ENCODE measurements around the gene EML4. TPM values are rescaled to one million over a fixed set of nuclear protein-coding genes. Genes with fewer than 3 reads are reported as not detected.

The EML4 gene
- total RNA-seq, 1 experiment from 2014 or later: 38.3 TPM

GRCh38 chr2:42336361-42336965 is 167.3 kb downstream of the EML4 start:
- no peaks in the 10 kb centered on the region for H3K9me2 ChIP-seq (replicated peaks; ENCODE audit: low read length)
- no peaks in the 10 kb centered on the region for H3K4me1 ChIP-seq (ENCODE audit: insufficient read depth, low read length)
- H3K4me3 ChIP-seq (ENCODE audit: low read length): no peak overlapping the region
- no peaks in the 10 kb centered on the region for H3K9me3 ChIP-seq (ENCODE audit: low read length)
- no peak for ATAC-seq
- intact Hi-C loops (cut with micrococcal nuclease): no loop called here
- H3K79me2 ChIP-seq (ENCODE audit: low read length): peaks cover 5% of the 10 kb centered on the region; the same call in 1 of the 2 replicates
- H3F3A ChIP-seq (ENCODE audit: low read length, unreplicated experiment): no peaks in the 10 kb centered on the region
- no peak overlapping the region for H3K27ac ChIP-seq (ENCODE audit: low read length)
- peaks cover 30% of the 10 kb centered on the region; the same call in 1 of the 2 replicates for H3K36me3 ChIP-seq (ENCODE audit: low read depth, low read length)
- no peak overlapping the region for H3K9ac ChIP-seq (ENCODE audit: low read length)
- no peak overlapping the region for H2AFZ ChIP-seq (ENCODE audit: low read length)
- ChIA-PET POLR2A (ENCODE audit: unreplicated experiment) (no interaction called here), CTCF (no interaction called here)
- no TSS peak for BruUV-seq (replicated peaks)
- no peaks in the 10 kb centered on the region for H4K20me1 ChIP-seq (ENCODE audit: low read length)
- TF ChIP-seq, protein P1, sequence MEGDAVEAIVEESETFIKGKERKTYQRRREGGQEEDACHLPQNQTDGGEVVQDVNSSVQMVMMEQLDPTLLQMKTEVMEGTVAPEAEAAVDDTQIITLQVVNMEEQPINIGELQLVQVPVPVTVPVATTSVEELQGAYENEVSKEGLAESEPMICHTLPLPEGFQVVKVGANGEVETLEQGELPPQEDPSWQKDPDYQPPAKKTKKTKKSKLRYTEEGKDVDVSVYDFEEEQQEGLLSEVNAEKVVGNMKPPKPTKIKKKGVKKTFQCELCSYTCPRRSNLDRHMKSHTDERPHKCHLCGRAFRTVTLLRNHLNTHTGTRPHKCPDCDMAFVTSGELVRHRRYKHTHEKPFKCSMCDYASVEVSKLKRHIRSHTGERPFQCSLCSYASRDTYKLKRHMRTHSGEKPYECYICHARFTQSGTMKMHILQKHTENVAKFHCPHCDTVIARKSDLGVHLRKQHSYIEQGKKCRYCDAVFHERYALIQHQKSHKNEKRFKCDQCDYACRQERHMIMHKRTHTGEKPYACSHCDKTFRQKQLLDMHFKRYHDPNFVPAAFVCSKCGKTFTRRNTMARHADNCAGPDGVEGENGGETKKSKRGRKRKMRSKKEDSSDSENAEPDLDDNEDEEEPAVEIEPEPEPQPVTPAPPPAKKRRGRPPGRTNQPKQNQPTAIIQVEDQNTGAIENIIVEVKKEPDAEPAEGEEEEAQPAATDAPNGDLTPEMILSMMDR (conservative IDR thresholded peaks at IDR 0.05; ENCODE audit: low read depth, low read length): no peak
- TF ChIP-seq EZH2 (IDR thresholded peaks at IDR 0.05; ENCODE audit: low read length, unreplicated experiment): no peak
- TF ChIP-seq EZH2phosphoT487 (IDR thresholded peaks at IDR 0.05; ENCODE audit: borderline replicate concordance, low read length): no peak
- H3K27me3 ChIP-seq (ENCODE audit: low read length): no peaks in the 10 kb centered on the region
- no peak overlapping the region for H3K4me2 ChIP-seq (ENCODE audit: low read length)
- no peak for DNase-seq

- H3K79me2 ChIP-seq (ENCODE audit: low read length): peaks cover 13% of the 10 kb centered on the region; the same call in 1 of the 2 replicates
- no peaks in the 10 kb centered on the region for H4K20me1 ChIP-seq (ENCODE audit: low read length)
- H3K27ac ChIP-seq (ENCODE audit: low read length): no peak overlapping the region
- no TSS peak for BruUV-seq (replicated peaks)
- H3K27me3 ChIP-seq (ENCODE audit: low read length): no peaks in the 10 kb centered on the region
- H3K4me3 ChIP-seq (ENCODE audit: low read length): no peak overlapping the region
- no peak overlapping the region for H3K9ac ChIP-seq (ENCODE audit: low read length)
- intact Hi-C loops (cut with micrococcal nuclease): no loop called here
- ChIA-PET CTCF (no interaction called here), POLR2A (ENCODE audit: unreplicated experiment) (no interaction called here)
- no peaks in the 10 kb centered on the region for H3K9me2 ChIP-seq (replicated peaks; ENCODE audit: low read length)
- peaks cover 4% of the 10 kb centered on the region; the same call in 1 of the 2 replicates for H3K4me1 ChIP-seq (ENCODE audit: insufficient read depth, low read length)
- no peak for DNase-seq
- H3K4me2 ChIP-seq (ENCODE audit: low read length): no peak overlapping the region
- no peak overlapping the region for H2AFZ ChIP-seq (ENCODE audit: low read length)
- ATAC-seq: no peak
- no peak for TF ChIP-seq EZH2phosphoT487 (IDR thresholded peaks at IDR 0.05; ENCODE audit: borderline replicate concordance, low read length)
- TF ChIP-seq, protein P1 (conservative IDR thresholded peaks at IDR 0.05; ENCODE audit: low read depth, low read length): 0 out of 2 replicates have a peak, but pooled peaks have one; percentile 23
- peaks cover 24% of the 10 kb centered on the region; the same call in 1 of the 2 replicates for H3K36me3 ChIP-seq (ENCODE audit: low read depth, low read length)
- no peaks in the 10 kb centered on the region for H3F3A ChIP-seq (ENCODE audit: low read length, unreplicated experiment)
- H3K9me3 ChIP-seq (ENCODE audit: low read length): no peaks in the 10 kb centered on the region
These were observed 168.2 kb downstream of the EML4 start for GRCh38 chr2:42337356-42337820.

DNA sequence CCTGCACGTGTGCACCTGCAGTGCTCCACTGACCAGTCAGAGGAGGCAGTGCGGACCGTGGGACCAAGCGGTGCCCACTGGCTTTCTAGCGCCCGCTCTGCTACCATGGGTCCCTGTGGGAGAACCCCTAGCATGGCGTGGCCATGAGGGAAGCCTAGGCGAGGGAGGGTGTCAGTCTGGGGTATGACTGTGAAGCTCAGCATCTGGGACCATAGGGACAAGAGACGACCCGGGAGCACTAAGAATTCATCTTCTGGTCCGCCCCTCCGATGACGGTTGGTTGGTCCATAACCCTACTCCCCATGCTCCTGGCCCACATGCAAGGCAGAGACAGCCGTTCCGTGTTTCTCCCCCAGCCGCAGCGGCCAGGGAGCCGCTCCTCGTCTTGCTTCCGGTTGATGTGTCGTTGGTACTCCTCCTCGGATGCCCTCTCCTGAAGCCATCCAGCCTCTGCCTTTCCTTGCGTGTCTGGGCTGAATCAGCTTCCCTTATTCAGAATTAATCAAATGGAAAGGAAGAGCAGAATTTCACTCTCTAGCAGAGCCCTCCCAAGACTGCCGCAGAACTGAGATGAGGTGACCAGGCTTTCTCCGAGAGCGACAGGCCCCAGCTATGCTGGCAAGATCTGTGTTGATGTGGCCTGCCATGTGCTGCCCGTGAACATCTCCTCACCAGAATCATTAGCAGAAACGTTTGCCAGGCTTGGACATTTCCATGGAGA is 168.9 kb downstream of the EML4 start:
- H3K27me3 ChIP-seq (ENCODE audit: low read length): no peaks in the 10 kb centered on the region
- H3K4me1 ChIP-seq (ENCODE audit: insufficient read depth, low read length): peaks cover 10% of the 10 kb centered on the region
- no peak overlapping the region for H3K4me2 ChIP-seq (ENCODE audit: low read length)
- TF ChIP-seq EZH2phosphoT487 (IDR thresholded peaks at IDR 0.05; ENCODE audit: borderline replicate concordance, low read length) (no peak), EZH2 (IDR thresholded peaks at IDR 0.05; ENCODE audit: low read length, unreplicated experiment) (no peak)
- ATAC-seq (no peak), DNase-seq (no peak)
- no peak overlapping the region for H3K9ac ChIP-seq (ENCODE audit: low read length)
- intact Hi-C loops (cut with micrococcal nuclease): no loop called here
- no peak overlapping the region for H2AFZ ChIP-seq (ENCODE audit: low read length)
- no peak overlapping the region for H3K27ac ChIP-seq (ENCODE audit: low read length)
- H3F3A ChIP-seq (ENCODE audit: low read length, unreplicated experiment): no peaks in the 10 kb centered on the region
- ChIA-PET CTCF (no interaction called here), POLR2A (ENCODE audit: unreplicated experiment) (no interaction called here)
- BruUV-seq (replicated peaks): no TSS peak
- peaks cover 17% of the 10 kb centered on the region for H3K79me2 ChIP-seq (ENCODE audit: low read length)
- no peak overlapping the region for H3K4me3 ChIP-seq (ENCODE audit: low read length)
- H3K36me3 ChIP-seq (ENCODE audit: low read depth, low read length): peaks cover 19% of the 10 kb centered on the region; the same call in 1 of the 2 replicates
- no peaks in the 10 kb centered on the region for H3K9me2 ChIP-seq (replicated peaks; ENCODE audit: low read length)
- H4K20me1 ChIP-seq (ENCODE audit: low read length): no peaks in the 10 kb centered on the region
- no peaks in the 10 kb centered on the region for H3K9me3 ChIP-seq (ENCODE audit: low read length)
